H1 (cell line): ENCODE results near the gene MPHOSPH10.
"Not testable (repeated sequence)": the region's sequence is repeated elsewhere in the genome, so short reads cannot be mapped to it uniquely, and the experiment has no call there.

Source experiments
- EZH2 ChIP-seq: fragments of 200-600 bp; sonication (generic); IDR thresholded peaks from 2 replicates; pipeline ENCODE4 v1.7.1; 2012; ENCODE audit warnings: low read depth, mild to moderate bottlenecking, moderate library complexity, low read length, inconsistent platforms; ENCODE audit not compliant: severe bottlenecking
- POLR2A ChIP-seq, 2 experiments: IDR thresholded peaks; 1 replicate in 1 of 2; 2 replicates in 1 of 2; pipeline ENCODE4 v1.6.1; 2011; ENCODE audit warnings: low read depth in 2 of 2, low read length in 2 of 2, mild to moderate bottlenecking in 2 of 2; ENCODE audit errors: control extremely low read depth in 1 of 2
- POLR2AphosphoS5 ChIP-seq: IDR thresholded peaks from 2 replicates; pipeline ENCODE4 v1.6.1; 2011; ENCODE audit warnings: low read depth, low read length
- RBBP5 ChIP-seq: IDR thresholded peaks from 2 replicates; pipeline ENCODE4 v1.7.1; 2012; ENCODE audit warnings: low read depth, mild to moderate bottlenecking, inconsistent platforms, low read length, moderate library complexity, borderline replicate concordance
- RFX5 ChIP-seq: IDR thresholded peaks from 2 replicates; pipeline ENCODE4 v1.6.1; 2011; ENCODE audit warnings: low read depth, low read length, improper control_type of control experiment, borderline replicate concordance
- RNF2 ChIP-seq: fragments of 200-900, 300-1000 bp; sonication (generic); IDR thresholded peaks from 2 replicates; pipeline ENCODE4 v1.7.1; 2016; ENCODE audit warnings: borderline replicate concordance, low read depth, mild to moderate bottlenecking, antibody characterized with exemption, low read length; ENCODE audit not compliant: poor library complexity, severe bottlenecking; ENCODE audit errors: missing control alignments
- SIX5 ChIP-seq: IDR thresholded peaks from 2 replicates; pipeline ENCODE4 v1.6.1; 2011; ENCODE audit warnings: mild to moderate bottlenecking, low read depth, low read length
- SRF ChIP-seq: IDR thresholded peaks from 2 replicates; pipeline ENCODE4 v1.6.1; 2011; ENCODE audit warnings: mild to moderate bottlenecking, low read depth, low read length, moderate library complexity
- YY1 ChIP-seq: IDR thresholded peaks from 2 replicates; pipeline ENCODE4 v1.6.1; 2011; ENCODE audit warnings: low read depth, mild to moderate bottlenecking, low read length
- TF ChIP-seq, protein P1 (sequence below), 3 experiments: IDR thresholded peaks; 1 replicate in 2 of 3; 2 replicates in 1 of 3; pipeline versions ENCODE4 v1.5.1 to v1.6.1; 2011; ENCODE audit warnings: low read length in 3 of 3, mild to moderate bottlenecking in 3 of 3, inconsistent platforms in 2 of 3, low read depth in 1 of 3, moderate library complexity in 1 of 3; ENCODE audit not compliant: insufficient read depth in 1 of 3; ENCODE audit errors: control extremely low read depth in 1 of 3

DNA sequence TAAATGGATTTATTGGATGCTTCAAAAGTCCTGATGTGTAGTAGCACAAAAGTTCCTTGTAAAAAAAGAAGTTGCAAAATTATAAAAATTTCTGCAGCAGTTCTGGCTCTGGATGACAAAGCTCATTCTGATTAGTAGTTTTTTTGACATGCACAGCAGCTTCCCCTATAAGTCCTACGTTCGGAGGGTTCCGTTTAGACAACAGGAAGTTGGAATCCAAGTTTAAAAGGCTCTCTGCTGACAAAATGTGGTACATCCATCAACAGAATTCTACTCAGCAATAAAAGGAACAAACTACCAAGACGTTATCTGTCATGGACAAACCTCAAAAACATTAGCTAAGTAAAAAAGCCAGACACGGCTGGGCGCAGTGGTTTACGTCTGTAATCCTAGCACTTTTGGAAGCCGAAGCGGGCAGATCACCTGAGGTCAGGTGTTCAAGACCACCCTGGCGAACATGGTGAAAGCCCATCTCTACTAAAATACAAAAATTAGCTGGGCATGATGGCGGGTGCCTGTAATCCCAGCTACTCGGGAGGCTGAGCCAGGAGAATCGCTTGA is 46.6 kb upstream of the MPHOSPH10 start:
- not testable (repeated sequence) for TF ChIP-seq EZH2; POLR2AphosphoS5; RFX5; POLR2A (IDR thresholded peaks at IDR 0.05; ENCODE audit: control extremely low read depth in 1 of 2, low read depth in 2 of 2, low read length in 2 of 2); SRF; SIX5; RBBP5; RNF2; YY1
- TF ChIP-seq, protein P1, sequence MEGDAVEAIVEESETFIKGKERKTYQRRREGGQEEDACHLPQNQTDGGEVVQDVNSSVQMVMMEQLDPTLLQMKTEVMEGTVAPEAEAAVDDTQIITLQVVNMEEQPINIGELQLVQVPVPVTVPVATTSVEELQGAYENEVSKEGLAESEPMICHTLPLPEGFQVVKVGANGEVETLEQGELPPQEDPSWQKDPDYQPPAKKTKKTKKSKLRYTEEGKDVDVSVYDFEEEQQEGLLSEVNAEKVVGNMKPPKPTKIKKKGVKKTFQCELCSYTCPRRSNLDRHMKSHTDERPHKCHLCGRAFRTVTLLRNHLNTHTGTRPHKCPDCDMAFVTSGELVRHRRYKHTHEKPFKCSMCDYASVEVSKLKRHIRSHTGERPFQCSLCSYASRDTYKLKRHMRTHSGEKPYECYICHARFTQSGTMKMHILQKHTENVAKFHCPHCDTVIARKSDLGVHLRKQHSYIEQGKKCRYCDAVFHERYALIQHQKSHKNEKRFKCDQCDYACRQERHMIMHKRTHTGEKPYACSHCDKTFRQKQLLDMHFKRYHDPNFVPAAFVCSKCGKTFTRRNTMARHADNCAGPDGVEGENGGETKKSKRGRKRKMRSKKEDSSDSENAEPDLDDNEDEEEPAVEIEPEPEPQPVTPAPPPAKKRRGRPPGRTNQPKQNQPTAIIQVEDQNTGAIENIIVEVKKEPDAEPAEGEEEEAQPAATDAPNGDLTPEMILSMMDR (IDR thresholded peaks at IDR 0.05; ENCODE audit: control extremely low read depth in 1 of 3, insufficient read depth in 1 of 3, low read depth in 1 of 3, low read length in 3 of 3) = not testable (repeated sequence)
